Hematopoietic multipotent progenitor cell treated with erythropoietin and hydrocortisone succinate and interleukin-3 and kit ligand, for 4 days (in vitro differentiated cells): Measurements from ENCODE around the gene TYW1.
"Not testable (repeated sequence)": the region's sequence is repeated elsewhere in the genome, so short reads cannot be mapped to it uniquely, and the experiment has no call there.

Source experiments
- DNase-seq: peaks from one replicate; pipeline ENCODE4 v3.0.0-alpha.2; 2015

Gene TYW1

DNA sequence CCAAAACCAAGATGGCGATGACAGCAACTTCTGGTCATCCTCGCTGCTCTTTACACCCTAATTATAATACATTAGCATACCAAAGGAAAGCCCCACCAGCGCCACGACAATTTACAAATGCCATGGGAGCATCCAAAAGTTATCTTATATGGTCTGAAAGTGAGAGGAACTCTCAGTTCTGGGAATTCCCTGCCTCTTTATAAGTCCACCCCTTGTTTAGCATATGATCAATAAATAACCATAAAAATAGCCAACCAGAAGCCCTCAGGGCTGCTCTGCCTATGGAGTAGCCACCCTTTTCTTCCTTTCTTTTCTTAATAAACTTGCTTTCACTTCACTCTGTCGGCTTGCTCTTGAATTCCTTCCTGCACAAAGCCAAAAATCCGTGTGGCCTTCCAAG, 262.7 kb downstream of the TYW1 start:
- DNase-seq: not testable (repeated sequence)

DNA sequence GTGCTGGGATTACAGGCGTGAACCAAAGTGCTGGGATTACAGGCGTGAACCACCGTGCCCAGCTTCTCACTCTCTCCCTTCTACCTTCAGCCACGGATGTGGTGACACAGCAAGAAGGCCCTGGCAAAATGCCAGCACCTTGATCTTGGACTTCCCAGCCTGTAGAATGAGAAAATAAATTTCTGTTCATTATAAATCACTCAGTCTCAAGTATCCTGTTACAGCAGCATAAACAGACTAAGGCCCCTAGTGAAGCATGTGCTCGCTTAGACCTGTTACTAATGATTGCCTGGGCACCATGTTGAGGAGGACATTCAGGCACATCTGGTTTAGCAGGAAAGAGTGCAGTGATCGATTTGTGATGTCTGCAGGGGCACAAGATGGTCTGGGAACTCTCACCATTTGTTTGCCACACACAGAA, 263.5 kb downstream of the TYW1 start:
- DNase-seq: peak; percentile 17

DNA sequence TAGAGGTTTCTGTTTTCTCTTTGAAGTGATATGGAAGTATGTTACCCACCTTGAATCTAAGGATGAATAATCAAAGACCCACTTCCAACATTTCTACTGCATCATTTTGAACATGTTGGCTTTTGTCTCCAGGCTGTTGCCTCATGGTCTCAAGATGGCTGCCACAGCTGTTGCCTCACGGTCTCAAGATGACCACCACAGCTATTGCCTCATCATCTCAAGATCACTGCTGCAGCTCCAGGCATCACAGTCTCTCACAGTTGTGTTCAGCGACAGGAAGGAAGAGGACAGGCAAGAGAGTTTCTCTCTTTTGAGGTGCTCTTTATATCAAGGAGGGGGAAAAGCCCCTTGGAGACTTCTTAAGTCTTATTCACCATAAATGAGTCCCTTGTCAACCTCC, 267.4 kb downstream of the TYW1 start:
- peak; percentile 39 for DNase-seq

DNA sequence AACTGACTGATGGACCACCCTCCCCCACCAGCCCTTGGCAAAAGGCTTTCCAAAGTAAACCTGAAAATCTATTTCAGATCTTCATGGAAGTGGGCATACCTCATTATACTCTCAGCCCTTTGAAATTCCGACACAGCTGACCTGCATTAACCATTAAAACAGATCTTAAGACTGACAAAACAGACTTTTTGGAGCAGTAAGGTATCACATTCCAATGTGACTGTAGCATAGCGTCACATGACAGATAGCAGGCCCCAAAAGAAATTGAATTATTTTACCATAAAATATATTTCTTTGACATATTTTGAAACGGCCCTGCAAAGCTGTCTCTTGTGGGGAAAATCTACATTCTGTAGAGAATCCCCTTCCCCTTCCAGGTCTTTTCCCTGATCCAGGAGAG, 269.4 kb downstream of the TYW1 start:
- DNase-seq: not testable (repeated sequence)

DNA sequence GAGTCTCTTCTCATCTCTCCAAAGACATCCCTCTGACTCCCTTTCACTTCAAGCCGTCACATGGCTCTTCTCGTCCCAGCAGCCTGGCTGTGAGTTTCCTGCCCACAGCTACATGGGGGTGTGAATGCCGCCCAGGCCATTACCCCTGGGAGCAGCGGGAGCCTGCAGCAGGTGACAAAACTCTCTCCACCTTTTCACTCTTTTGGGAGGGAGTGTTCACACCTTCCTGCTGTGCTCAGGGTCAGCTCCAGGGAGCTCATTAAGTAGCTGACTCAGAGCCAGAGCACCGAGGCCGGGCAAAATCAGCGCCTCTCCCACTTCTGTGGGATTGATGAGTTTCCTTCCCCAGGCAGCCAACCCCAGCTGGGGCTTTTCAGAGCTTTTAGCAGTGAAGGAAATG, 271.3 kb downstream of the TYW1 start:
- no peak for DNase-seq

DNA sequence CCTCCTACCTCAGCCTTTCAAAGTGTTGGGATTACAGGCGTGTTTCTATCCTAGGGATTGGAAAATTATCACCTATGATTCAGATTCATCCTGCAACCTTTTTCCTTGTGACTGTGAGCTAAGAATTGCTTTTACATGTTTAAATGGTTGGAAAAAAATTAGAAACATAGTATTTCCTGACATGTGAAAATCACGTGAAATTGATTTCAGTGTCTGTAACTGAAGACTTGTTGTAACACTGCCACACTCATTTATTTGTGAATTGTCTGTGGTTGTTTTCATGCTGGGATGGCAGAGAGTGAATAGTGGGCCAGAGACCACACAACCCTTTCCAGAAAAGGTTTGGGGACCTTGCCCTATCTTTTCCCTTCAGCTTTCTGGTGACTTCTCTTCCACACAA, 273.3 kb downstream of the TYW1 start:
- not testable (repeated sequence) for DNase-seq
